ENCODE data around the gene AIFM3. TPM values are rescaled to one million over a fixed set of nuclear protein-coding genes. Genes with fewer than 3 reads are reported as not detected.
A peak's percentile ranks its signal among the peaks of the same experiment; 100 is the strongest.

AIFM3 gene
- total and polyA plus RNA-seq, 10 donors, result 2.0 to 8.7 (median 5.7) TPM

DNA sequence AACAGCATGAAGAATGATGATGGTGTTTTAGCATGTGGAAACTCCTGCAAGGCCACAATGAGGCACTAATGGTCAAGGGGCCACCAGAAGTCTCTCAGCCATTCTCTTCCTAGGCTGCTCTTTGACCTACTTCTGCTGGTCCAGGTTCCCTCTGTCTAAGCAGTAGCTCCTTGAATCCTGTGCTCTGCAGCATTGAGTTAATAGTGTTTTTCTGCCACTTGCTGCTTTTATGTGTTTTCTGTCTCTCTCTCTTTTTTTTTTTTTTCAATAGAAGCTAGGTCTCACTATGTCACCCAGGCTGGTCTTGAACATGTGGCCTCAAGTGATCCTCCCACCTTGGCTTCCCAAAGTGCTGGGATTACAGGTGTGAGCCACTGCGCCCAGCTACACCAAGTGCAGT lies 20.1 kb upstream of the AIFM3 start:
- Histone ChIP-seq H3K27ac (no peak overlapping the region), H3K9me3 (no peaks in the 10 kb centered on the region), H3K27me3 (replicated peaks in 1 of 7) (no peaks in the 10 kb centered on the region), H3K4me3 (no peak overlapping the region), H3K36me3 (peaks cover 0 to 68% (median 28%) of the 10 kb centered on the region in 6 donors), H3K4me1 (peaks cover 0 to 75% (median 35%) of the 10 kb centered on the region in 6 donors)
- TF ChIP-seq, protein P1, sequence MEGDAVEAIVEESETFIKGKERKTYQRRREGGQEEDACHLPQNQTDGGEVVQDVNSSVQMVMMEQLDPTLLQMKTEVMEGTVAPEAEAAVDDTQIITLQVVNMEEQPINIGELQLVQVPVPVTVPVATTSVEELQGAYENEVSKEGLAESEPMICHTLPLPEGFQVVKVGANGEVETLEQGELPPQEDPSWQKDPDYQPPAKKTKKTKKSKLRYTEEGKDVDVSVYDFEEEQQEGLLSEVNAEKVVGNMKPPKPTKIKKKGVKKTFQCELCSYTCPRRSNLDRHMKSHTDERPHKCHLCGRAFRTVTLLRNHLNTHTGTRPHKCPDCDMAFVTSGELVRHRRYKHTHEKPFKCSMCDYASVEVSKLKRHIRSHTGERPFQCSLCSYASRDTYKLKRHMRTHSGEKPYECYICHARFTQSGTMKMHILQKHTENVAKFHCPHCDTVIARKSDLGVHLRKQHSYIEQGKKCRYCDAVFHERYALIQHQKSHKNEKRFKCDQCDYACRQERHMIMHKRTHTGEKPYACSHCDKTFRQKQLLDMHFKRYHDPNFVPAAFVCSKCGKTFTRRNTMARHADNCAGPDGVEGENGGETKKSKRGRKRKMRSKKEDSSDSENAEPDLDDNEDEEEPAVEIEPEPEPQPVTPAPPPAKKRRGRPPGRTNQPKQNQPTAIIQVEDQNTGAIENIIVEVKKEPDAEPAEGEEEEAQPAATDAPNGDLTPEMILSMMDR (IDR thresholded peaks at IDR 0.05 in 8 of 11, conservative IDR thresholded peaks at IDR 0.05 in 3 of 11), result no peak
- WGBS, 5 donors, result 96 to 100% (median 100%) methylated on average over 1 of the region's 1 CpG
- intact Hi-C loops (cut with DNase I; ENCODE audit: low total_unique reads), result no loop called here
- peak; percentile 9 for DNase-seq

DNA sequence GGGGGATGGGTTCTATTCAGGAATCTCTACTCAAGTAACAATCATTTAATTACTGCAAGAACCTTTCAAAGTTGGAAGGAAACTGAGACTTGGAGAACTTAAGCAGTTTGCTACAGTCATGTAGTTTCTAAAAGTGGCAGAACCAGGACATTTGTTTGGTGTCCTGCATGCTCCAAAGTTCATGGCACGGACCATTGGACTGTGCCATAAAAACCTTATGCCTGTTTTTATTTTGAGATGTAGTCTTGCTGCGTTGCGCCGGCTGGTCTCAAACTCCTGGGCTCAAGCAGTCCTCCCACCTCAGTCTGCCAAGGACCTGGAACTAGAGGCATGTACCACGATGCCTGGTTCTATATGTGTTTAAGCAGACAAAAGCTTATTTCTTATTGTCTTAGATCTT lies 18.6 kb upstream of the AIFM3 start:
- WGBS, 5 donors, result 80 to 96% (median 90%) methylated on average over 5 of the region's 5 CpGs

DNA sequence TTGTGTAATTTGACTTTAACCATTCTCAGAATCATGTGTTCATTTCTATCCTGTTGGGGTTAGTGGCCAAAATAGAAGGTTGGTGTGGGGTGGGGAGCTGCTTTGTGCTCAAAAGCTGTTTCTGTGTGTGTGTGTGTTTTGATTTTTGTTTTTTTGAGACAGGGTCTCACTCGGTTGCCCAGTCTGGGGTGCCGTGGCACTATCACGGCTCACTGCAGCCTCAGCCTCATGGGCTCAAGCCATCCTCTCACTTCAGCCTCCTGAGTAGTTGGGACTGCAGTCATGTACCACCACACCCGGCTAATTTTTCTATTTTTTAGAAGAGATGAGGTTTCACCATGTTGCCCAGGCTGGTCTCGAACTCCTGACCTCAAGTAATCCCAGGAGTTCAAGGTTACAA lies 18.1 kb upstream of the AIFM3 start:
- Histone ChIP-seq H3K4me3 (no peak overlapping the region), H3K27ac (no peak overlapping the region), H3K4me1 (peaks cover 0 to 55% (median 18%) of the 10 kb centered on the region in 6 donors), H3K27me3 (replicated peaks in 1 of 7) (no peaks in the 10 kb centered on the region), H3K9me3 (no peaks in the 10 kb centered on the region), H3K36me3 (peaks cover 0 to 84% (median 41%) of the 10 kb centered on the region in 6 donors)
- intact Hi-C loops (cut with DNase I; ENCODE audit: low total_unique reads), result no loop called here
- DNase-seq, result no peak
- no peak for TF ChIP-seq POLR2A (IDR thresholded peaks at IDR 0.05)
- no peak for TF ChIP-seq POLR2AphosphoS5 (IDR thresholded peaks at IDR 0.05)
- TF ChIP-seq, protein P1 (IDR thresholded peaks at IDR 0.05 in 8 of 11, conservative IDR thresholded peaks at IDR 0.05 in 3 of 11), result no peak
- 84 to 95% (median 91%) methylated on average over 5 of the region's 5 CpGs for WGBS, 5 donors

More for the DNA sequence above, 18.6 kb upstream of the AIFM3 start:
- H3K27ac ChIP-seq, result no peak overlapping the region
- no peak for DNase-seq
- no peak overlapping the region for H3K4me3 ChIP-seq
- intact Hi-C loops (cut with DNase I; ENCODE audit: low total_unique reads), result no loop called here
- H3K27me3 ChIP-seq (replicated peaks in 1 of 7), result no peaks in the 10 kb centered on the region
- no peaks in the 10 kb centered on the region for H3K9me3 ChIP-seq
- H3K36me3 ChIP-seq, result peaks cover 0 to 78% (median 39%) of the 10 kb centered on the region in 6 donors
- H3K4me1 ChIP-seq, result peaks cover 0 to 60% (median 21%) of the 10 kb centered on the region in 6 donors
- no peak for TF ChIP-seq POLR2A (IDR thresholded peaks at IDR 0.05)
- TF ChIP-seq, protein P1 (IDR thresholded peaks at IDR 0.05 in 8 of 11, conservative IDR thresholded peaks at IDR 0.05 in 3 of 11), result no peak
- no peak for TF ChIP-seq POLR2AphosphoS5 (IDR thresholded peaks at IDR 0.05)

DNA sequence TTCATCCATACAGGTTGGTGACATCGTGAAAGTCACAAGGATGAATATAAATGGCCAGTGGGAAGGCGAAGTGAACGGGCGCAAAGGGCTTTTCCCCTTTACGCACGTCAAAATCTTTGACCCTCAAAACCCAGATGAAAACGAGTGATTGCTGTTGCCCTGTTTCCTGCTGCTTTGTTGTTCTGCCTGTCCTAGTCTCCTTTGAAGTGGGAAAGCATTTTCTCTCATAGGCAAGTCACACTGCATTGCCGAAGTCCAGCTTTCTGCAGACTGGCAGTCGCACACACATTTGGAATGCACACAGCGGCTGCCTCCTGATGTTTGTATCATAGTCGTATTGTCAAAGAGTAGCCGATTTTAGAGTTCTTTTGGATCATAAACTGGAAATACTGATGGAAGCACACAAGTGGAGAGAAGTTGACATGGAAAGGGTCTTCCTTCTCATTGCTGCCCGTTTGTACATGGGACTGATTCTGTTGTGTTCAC lies 17.3 kb upstream of the AIFM3 start:
- DNase-seq, result no peak
- Histone ChIP-seq H3K36me3 (peaks cover 0 to 90% (median 42%) of the 10 kb centered on the region in 6 donors), H3K9me3 (no peaks in the 10 kb centered on the region), H3K27me3 (replicated peaks in 1 of 7) (no peaks in the 10 kb centered on the region), H3K27ac (no peak overlapping the region), H3K4me1 (peaks cover 0 to 47% (median 14%) of the 10 kb centered on the region in 6 donors), H3K4me3 (no peak overlapping the region)
- no peak for TF ChIP-seq POLR2A (IDR thresholded peaks at IDR 0.05)
- TF ChIP-seq, protein P1 (IDR thresholded peaks at IDR 0.05 in 8 of 11, conservative IDR thresholded peaks at IDR 0.05 in 3 of 11), result no peak
- no peak for TF ChIP-seq POLR2AphosphoS5 (IDR thresholded peaks at IDR 0.05)
- 78 to 86% (median 82%) methylated on average over 13 of the region's 13 CpGs for WGBS, 5 donors
- intact Hi-C loops (cut with DNase I; ENCODE audit: low total_unique reads), result no loop called here

Data from spleen (tissue), 11 donors.